ENCODE measurements around the gene NDUFA7.
A peak's percentile ranks its signal among the peaks of the same experiment; 100 is the strongest.
"Not testable (repeated sequence)": the region's sequence is repeated elsewhere in the genome, so short reads cannot be mapped to it uniquely, and the experiment has no call there.

NDUFA7 gene

DNA sequence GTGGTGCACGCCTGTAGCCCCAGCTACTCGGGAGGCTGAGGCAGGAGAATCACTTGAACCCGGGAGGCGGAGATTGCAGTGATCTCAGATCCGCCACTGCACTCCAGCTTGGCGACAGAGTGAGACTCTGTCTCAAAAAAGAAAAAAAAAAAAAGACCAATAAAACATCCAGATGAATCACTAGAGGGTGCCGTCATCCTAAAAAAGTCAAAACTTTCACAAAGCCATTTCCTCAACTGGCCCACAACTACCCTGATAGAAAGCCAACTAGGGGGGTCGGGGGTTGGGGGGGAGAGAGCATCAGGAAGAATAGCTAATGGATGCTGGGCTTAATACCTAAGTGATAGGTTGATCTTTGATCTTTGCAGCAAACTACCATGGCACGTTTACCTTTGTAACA lies 2.3 kb downstream of the NDUFA7 start:
- not testable (repeated sequence) for DNase-seq

DNA sequence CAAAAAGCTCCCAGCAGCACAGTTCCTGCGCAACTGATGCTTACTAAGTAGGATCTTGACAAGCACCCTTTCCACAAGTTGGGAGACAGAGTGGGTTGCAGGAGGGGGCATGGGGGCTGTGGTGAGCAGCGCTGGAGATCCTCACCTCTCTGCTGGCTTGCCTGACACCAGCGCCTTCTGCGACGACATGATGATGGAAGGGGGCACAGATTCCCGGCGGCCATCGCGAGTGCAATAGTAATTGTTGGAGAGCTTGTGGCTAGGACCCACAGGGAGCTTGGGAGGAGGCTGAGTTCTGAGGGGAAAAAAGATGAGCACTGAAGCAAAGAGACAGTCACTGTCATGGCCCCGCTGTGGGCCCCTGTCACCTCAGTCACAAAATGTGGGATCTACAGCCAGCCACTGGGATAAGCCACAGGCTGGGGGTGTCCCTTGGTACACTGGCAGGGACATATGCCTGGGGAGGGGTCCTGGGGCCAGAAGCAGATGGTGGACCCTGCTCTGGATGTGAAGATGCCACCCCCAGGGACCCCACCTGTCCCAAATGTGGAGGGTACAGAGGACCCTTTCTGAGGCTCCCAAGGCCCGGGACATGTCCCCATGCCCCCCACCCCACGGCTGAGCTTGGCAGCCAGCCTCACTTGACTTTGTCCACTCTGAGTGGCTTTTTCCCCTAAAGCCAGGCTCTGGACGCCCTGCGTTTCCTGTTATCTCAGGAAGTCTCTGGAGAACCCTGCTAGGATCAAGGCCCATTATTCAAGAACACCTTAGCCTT lies 4.6 kb downstream of the NDUFA7 start:
- DNase-seq: no peak

GRCh38 chr19:8314981-8315640 lies 6.1 kb downstream of the NDUFA7 start:
- DNase-seq: not testable (repeated sequence)

GRCh38 chr19:8311461-8312260 lies 9.5 kb downstream of the NDUFA7 start:
- no peak for DNase-seq

DNA sequence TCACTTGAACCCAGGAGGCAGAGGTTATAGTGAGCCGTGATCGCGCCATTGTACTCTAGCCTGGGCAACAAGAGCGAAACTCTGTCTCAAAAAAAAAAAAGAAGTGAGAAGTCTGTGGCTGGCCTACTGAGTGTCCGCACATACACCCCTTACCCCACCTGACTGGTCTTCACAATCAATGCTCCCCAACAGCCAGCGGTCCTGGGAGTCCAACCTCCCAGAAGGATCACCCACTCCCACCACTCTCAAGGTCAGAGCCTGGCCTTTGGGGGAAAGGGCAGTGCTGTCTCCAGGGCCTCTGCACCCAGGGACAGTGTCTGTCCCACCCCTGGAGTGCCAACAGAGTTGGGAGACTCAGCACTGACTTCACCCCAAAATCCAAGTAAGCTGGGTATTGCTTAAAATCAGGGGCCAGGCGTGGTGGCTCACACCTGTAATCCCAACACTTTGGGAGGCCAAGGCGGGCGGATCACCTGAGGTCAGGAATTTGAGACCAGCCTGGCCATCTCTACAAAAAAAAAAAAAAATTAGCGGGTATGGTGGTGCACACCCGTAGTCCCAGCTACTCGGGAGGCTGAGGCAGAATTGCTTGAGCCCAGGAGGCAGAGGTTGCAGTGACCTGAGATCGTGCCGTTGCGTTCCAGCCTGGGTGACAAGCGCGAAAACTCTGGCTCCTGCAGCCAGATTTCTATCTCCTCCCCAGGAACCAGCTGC lies 10.7 kb downstream of the NDUFA7 start:
- no peak for DNase-seq

DNA sequence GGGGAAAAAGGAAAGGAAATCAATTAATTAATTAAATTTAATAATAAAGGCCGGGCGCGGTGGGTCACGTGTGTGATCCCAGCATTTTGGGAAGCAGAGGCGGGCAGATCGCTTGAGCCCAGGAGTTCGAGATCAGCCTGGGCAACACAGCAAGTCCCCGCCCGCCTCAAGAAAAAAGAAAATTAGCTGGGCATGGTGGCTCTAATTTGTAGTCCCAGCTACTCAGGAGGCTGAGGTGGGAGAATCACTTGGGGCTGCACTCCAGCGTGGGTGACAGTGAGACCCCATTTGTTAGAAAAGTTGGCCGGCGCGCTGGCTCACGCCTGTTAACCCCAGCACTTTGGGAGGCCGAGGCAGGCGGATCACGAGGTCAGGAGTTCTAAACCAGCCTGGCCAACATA lies 12.3 kb downstream of the NDUFA7 start:
- DNase-seq: no peak

- peak; percentile 96 for DNase-seq
These were observed 13.0 kb downstream of the NDUFA7 start, which contains the start of gene CD320 for GRCh38 chr19:8307965-8308866. CD320 (minus strand) TSS chr19:8308358; CDS start chr19:8308290, 68 bp downstream.

- DNase-seq: no peak
These were observed 13.7 kb downstream of the NDUFA7 start for GRCh38 chr19:8307400-8307964.

DNA sequence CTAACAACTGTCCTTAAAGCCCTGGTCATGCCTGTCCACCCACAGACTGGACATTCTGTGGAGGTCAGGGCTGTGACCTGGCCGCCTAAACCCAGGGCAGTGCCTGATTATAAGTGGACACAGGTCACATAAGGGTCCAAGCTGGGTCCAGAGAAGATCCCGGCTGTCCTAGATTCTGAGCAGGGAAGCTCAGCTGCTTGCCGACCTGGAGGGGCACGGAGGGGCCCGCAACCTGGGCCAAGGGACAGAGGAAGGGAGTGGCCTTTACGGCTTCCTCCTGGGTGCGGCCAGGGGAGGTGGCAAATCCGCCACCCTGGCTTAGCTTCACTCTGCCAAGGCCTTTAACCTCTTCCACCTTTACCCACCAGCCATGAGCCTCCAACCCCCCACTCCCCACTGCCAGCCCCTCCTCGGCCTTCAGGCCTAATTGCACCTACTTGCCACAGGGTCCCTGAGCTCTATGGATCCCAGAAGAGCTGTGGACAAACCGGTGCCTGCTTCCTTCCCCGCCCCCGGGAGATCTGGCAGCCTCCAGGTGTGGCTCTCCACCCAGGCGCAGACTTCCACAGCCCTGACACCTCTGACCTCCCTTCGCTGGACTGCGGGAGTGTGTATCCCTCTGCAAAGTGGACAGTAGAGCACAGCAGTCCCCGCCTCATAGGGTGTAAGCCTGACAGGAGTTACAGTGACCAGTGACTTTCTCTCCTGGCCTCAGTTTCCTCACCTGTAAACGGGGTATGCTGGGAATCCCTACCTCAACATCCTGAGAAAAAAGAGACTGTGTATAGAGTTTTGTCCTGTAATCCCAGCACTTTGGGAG lies 14.7 kb downstream of the NDUFA7 start:
- DNase-seq: no peak

- no peak for DNase-seq
These were observed 15.4 kb downstream of the NDUFA7 start for GRCh38 chr19:8305798-8306197.

DNA sequence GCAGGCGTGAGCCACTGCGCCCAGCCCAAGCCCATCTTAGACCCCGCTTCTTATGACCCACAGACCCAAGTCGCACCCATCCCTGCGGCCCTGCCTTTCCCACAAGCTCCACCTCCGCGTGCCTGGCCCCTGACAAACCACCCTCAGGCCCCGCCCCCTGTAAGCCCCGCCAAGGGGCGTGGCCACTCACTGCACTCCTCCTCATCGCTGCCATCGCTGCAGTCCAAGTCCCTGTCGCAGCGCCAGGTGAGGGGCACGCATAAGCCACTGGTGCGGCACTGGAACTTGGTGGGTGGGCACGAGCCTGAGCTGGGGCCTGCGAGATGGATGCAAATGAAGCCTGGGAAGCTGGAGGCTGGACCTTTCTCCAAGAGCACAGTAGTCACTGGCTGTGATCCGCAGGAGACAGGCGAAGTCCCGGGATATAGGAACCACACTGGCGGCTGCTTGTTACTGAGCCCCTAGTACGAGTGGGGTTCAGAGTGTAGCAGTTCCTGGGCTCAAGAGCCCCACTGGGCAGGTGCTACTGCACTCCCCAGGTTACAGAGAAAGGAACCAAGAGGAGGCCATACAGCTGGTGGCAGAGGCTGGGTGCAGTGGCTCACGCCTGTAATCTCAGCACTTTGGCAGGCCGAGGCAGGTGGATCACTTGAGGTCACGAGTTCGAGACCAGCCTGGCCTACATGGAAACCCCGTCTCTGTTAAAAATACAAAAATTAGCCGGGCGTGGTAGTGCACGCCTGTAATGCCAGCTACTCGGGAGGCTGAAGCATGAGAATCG lies 16.1 kb downstream of the NDUFA7 start:
- DNase-seq: no peak

DNA sequence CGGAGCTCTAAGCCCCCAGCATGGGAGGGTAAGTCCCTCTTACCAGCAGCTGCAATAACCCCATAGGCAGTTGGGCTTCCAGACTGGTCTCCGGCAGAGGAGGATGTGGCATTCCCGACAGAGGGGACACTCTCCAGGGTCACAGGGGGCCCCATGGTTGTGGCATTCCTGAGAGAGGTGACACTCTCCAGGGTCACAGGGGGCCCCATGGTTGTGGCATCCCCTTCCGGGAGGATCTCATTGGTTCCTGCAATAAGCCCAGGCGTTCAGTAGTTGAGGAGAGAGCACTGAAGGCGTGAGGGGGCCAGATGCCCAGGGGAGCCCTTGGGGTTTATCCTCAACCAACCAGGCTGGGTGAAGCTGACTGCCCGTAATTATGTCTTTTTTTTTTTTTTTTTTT lies 18.4 kb downstream of the NDUFA7 start:
- DNase-seq: no peak

- DNase-seq: no peak
These were observed 18.9 kb downstream of the NDUFA7 start for GRCh38 chr19:8302357-8302691.

GRCh38 chr19:8291337-8291736 lies 29.8 kb downstream of the NDUFA7 start:
- not testable (repeated sequence) for DNase-seq

DNA sequence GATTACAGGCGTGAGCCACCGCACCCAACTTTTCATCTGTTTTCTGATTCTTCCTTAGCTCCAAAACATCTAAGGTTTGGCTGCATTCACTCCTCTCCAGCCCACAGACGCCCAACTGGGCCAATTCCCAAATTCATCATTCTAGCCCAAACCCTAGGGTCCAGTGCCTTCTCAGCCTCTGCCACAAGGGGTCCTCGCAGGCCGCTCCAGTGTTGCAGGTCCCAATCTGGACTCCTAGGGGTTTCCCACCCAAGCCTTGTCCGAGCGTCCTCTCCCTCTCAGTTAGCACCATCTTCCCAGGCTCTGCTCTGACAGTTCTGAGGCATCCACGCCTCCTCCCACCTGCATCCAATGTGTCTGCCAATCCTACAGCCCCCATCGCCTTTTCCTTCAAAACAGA lies 44.7 kb downstream of the NDUFA7 start:
- not testable (repeated sequence) for DNase-seq

GRCh38 chr19:8269724-8270123 lies 51.5 kb downstream of the NDUFA7 start:
- no peak for DNase-seq

GRCh38 chr19:8265872-8266271 lies 55.3 kb downstream of the NDUFA7 start:
- no peak for DNase-seq

DNA sequence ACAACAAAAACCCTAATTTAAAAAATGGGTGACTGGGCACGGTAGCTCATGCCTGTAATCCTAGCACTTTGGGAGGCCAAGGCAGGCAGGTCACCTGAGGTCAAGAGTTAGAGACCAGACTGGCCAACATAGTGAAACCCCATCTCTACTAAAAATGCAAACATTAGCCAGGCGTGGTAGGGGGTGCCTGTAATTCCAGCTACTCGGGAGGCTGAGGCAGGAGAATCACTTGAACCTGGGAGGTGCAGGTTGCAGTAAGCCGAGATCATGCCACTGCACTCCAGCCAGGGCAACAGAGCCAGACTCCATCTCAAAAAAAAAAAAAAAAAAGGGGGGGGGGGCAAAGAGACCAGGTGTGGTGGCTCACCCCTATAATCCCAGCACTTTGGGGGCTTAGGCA lies 56.9 kb downstream of the NDUFA7 start:
- not testable (repeated sequence) for DNase-seq

DNA sequence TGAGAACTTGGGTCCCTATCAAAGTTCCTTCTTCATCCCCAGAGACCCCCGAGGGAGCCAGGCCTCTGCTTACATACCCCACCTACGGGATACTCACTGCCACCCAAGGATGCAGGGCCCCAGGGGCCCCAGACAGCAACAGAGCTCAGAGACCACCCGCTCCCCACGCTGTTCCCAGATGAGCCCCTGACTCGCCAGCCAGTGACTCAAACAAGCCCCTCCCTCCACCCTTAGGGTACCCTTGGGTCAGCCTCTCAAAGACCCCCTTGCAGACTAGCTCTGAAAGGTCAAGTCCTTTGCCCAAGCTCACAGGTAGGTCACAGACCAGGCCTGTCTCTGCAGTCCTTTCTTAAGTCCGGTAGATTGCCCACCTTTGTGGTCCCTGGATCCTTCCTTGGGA lies 58.7 kb downstream of the NDUFA7 start:
- no peak for DNase-seq

DNA sequence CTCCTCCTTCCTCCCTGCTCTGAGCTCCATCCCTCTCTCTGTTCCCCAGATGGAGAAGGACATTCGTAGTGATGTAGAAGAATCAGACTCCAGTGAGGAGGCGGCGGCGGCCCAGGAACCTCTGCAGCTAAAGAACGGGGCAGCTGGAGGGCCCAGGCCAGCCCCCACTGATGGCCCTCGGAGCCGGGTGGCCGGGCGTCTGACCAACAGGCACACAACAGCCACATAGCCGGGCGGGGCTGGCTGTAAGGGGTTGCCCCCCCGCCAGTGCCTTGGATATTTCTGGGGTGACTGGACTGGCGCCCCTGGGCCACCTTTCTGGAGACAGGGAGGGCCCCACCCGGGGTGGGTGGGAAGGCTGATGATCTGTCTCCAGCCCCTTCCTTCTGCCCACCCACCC lies 59.3 kb downstream of the NDUFA7 start:
- DNase-seq: no peak
